Epithelial cell of proximal tubule (primary cell): ENCODE measurements around the gene PHACTR4. TPM values are rescaled to one million over a fixed set of nuclear protein-coding genes. Genes with fewer than 3 reads are reported as not detected.
A peak's percentile ranks its signal among the peaks of the same experiment; 100 is the strongest.
"Not testable (repeated sequence)": the region's sequence is repeated elsewhere in the genome, so short reads cannot be mapped to it uniquely, and the experiment has no call there.

Experiments used
- DNase-seq: peaks from one replicate; pipeline ENCODE4 v3.0.0-alpha.2; 2011; ENCODE audit warnings: low read depth
- H3K4me3 ChIP-seq: 2 replicates; pipeline ENCODE4 v1.5.1; 2011; ENCODE audit warnings: low read depth, mild to moderate bottlenecking, low read length
- total RNA-seq: library from RNA; depleted of rRNA; stranded (reverse); fragments of >200 nt; gene quantifications from 2 replicates; pipeline ENCODE4 v1.2.3, GENCODE V29; 2015
- TF ChIP-seq, protein P1 (sequence below): conservative IDR thresholded peaks from 2 replicates; pipeline ENCODE4 v1.5.1; 2012; ENCODE audit warnings: low read depth, mild to moderate bottlenecking, low read length

PHACTR4 gene
- total RNA-seq = 25.9 and 35.9 TPM in 2 replicates

GRCh38 chr1:28369371-28370238 lies at the start of gene PHACTR4:
PHACTR4 (plus strand) TSS chr1:28369740; CDS start chr1:28407448, 37,708 bp downstream.
- DNase-seq = peak; percentile 50
- H3K4me3 ChIP-seq = peak within 1 kb of the TSS; percentile 80
- TF ChIP-seq, protein P1, sequence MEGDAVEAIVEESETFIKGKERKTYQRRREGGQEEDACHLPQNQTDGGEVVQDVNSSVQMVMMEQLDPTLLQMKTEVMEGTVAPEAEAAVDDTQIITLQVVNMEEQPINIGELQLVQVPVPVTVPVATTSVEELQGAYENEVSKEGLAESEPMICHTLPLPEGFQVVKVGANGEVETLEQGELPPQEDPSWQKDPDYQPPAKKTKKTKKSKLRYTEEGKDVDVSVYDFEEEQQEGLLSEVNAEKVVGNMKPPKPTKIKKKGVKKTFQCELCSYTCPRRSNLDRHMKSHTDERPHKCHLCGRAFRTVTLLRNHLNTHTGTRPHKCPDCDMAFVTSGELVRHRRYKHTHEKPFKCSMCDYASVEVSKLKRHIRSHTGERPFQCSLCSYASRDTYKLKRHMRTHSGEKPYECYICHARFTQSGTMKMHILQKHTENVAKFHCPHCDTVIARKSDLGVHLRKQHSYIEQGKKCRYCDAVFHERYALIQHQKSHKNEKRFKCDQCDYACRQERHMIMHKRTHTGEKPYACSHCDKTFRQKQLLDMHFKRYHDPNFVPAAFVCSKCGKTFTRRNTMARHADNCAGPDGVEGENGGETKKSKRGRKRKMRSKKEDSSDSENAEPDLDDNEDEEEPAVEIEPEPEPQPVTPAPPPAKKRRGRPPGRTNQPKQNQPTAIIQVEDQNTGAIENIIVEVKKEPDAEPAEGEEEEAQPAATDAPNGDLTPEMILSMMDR = no peak

- peak; percentile 84 for DNase-seq
- TF ChIP-seq, protein P1 = no peak
- H3K4me3 ChIP-seq = no peak overlapping the region
Measured at GRCh38 chr1:28322194-28322593, 47.3 kb upstream of the PHACTR4 start.

- no peak overlapping the region for H3K4me3 ChIP-seq
- DNase-seq = no peak
- TF ChIP-seq, protein P1 = no peak
Measured at GRCh38 chr1:28323720-28324119, 45.8 kb upstream of the PHACTR4 start.

- H3K4me3 ChIP-seq = no peak overlapping the region
- DNase-seq = no peak
- TF ChIP-seq, protein P1 = no peak
Measured at GRCh38 chr1:28326515-28326914, 43.0 kb upstream of the PHACTR4 start.

DNA sequence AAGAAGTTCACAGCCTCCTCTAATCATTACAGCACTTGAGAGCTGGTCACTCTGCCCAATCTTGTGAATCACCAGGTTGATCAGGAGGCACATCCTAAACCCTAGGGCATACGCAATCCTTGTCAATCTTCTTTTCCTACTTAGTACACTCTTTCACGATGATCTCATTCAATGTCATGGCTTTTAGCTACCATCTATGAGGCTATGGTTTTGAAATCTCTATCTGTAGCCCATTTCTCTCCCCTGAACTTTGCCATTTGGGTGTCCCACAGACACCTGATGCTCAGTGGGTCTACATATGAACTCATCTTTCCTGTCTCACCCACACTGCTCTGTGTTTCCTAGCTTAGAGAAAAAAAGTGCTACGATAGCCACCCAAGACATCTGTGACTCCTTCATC lies 42.6 kb upstream of the PHACTR4 start:
- DNase-seq = peak; percentile 94
- TF ChIP-seq, protein P1 = no peak
- H3K4me3 ChIP-seq = no peak overlapping the region

- not testable (repeated sequence) for DNase-seq, H3K4me3 ChIP-seq
Measured at GRCh38 chr1:28327431-28327830, 42.1 kb upstream of the PHACTR4 start.

GRCh38 chr1:28328228-28328648 lies 41.3 kb upstream of the PHACTR4 start:
- TF ChIP-seq, protein P1 = no peak
- peak overlapping the region; percentile 76 for H3K4me3 ChIP-seq
- no peak for DNase-seq
